Testis (tissue), 2 donors: Measurements from ENCODE around the gene FMNL2.

Experiments
- POLR2A ChIP-seq: fragments of 450-650 bp; IDR thresholded peaks from one replicate; pipeline ENCODE4 v1.6.1; 2017; ENCODE audit warnings: antibody characterized with exemption, mild to moderate bottlenecking, moderate library complexity
- TF ChIP-seq, protein P1 (sequence below), 3 experiments: fragments of 450-650 bp in 2 of 3; fragments of 200-600 bp in 1 of 3; sonication (generic) in 1 of 3; IDR thresholded peaks; one replicate each; pipeline ENCODE4 v1.5.1; 2016 to 2019; ENCODE audit warnings: antibody characterized with exemption in 3 of 3, mild to moderate bottlenecking in 2 of 3, moderate library complexity in 1 of 3

DNA sequence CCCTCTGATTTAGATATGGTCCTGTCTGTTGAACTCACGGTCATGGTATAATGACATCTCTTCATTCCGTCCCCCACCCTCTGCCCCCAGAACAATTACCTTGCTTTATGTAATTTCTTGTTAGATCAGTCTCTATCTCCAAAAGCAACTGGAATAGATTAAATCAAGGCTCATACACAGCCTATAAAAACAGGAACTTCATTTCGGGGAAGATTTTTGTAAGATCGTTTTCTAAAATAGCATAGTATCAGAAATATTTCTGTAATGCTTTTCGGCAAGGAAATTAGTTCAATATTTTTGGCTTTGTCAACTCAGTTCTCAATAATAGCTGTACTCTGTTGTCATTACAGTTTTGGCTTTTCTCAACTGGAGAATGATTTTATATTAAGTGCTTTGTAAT, 157.2 kb downstream of the FMNL2 start:
- TF ChIP-seq, protein P1, sequence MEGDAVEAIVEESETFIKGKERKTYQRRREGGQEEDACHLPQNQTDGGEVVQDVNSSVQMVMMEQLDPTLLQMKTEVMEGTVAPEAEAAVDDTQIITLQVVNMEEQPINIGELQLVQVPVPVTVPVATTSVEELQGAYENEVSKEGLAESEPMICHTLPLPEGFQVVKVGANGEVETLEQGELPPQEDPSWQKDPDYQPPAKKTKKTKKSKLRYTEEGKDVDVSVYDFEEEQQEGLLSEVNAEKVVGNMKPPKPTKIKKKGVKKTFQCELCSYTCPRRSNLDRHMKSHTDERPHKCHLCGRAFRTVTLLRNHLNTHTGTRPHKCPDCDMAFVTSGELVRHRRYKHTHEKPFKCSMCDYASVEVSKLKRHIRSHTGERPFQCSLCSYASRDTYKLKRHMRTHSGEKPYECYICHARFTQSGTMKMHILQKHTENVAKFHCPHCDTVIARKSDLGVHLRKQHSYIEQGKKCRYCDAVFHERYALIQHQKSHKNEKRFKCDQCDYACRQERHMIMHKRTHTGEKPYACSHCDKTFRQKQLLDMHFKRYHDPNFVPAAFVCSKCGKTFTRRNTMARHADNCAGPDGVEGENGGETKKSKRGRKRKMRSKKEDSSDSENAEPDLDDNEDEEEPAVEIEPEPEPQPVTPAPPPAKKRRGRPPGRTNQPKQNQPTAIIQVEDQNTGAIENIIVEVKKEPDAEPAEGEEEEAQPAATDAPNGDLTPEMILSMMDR (IDR thresholded peaks at IDR 0.05): no peak
- TF ChIP-seq POLR2A: no peak
